Panc1 (cell line): Measurements from ENCODE around the gene UBA1.

Source experiments
- CTCF ChIP-seq: fragments of 450-650 bp; IDR thresholded peaks from 2 replicates; pipeline ENCODE4 v1.5.1; 2017; ENCODE audit warnings: mild to moderate bottlenecking
- POLR2AphosphoS5 ChIP-seq: IDR thresholded peaks from 2 replicates; pipeline ENCODE4 v1.6.1; 2012; ENCODE audit warnings: mild to moderate bottlenecking, low read depth, low read length, moderate library complexity
- SIN3A ChIP-seq: IDR thresholded peaks from 2 replicates; pipeline ENCODE4 v1.6.1; 2012; ENCODE audit warnings: low read depth, mild to moderate bottlenecking, low read length, moderate library complexity, borderline replicate concordance; ENCODE audit not compliant: insufficient read depth

GRCh38 chrX:47185241-47185640 lies 8.4 kb upstream of the UBA1 start:
- no peak for TF ChIP-seq CTCF
- no peak for TF ChIP-seq POLR2AphosphoS5
- TF ChIP-seq SIN3A = no peak
